Measurements from ENCODE around the gene PXMP4. TPM values are rescaled to one million over a fixed set of nuclear protein-coding genes. Genes with fewer than 3 reads are reported as not detected.
A peak's percentile ranks its signal among the peaks of the same experiment; 100 is the strongest.

PXMP4 gene
- total RNA-seq, 1 experiment from 2014 or later, result 7.5 TPM

- peak overlapping the region; percentile 26 for H3K27ac ChIP-seq (ENCODE audit: low read depth, low read length, poor library complexity, severe bottlenecking)
- peak; percentile 37 for DNase-seq (ENCODE audit: low spot score)
- intact Hi-C loops (cut with micrococcal nuclease; ENCODE audit: unreplicated experiment), result no loop called here
- H3K36me3 ChIP-seq (ENCODE audit: insufficient read depth, low read length, poor library complexity, severe bottlenecking), result no peaks in the 10 kb centered on the region
- ChIA-PET POLR2A (ENCODE audit: low non-redundant PET) (interaction anchor here (0.7 kb wide), 1 partner anchor 1083 kb away, joined by 3 read pairs; no protein-coding TSS in a partner anchor), CTCF (no interaction called here)
- peaks cover 27% of the 10 kb centered on the region for H3K4me1 ChIP-seq (ENCODE audit: insufficient read depth, low read length, poor library complexity, severe bottlenecking)
- peaks cover 20% of the 10 kb centered on the region for H3K9me3 ChIP-seq (ENCODE audit: low read depth, low read length, poor library complexity, severe bottlenecking)
- no peak overlapping the region for H3K4me3 ChIP-seq (ENCODE audit: low read depth, low read length, poor library complexity, severe bottlenecking)
- BruUV-seq (replicated peaks), result no TSS peak
- TF ChIP-seq EZH2 (IDR thresholded peaks at IDR 0.05; ENCODE audit: borderline replicate concordance, low read depth, low read length, poor library complexity, severe bottlenecking) (no peak), CTCF (conservative IDR thresholded peaks at IDR 0.05; ENCODE audit: low read depth, low read length) (no peak)
- no peaks in the 10 kb centered on the region for H3K27me3 ChIP-seq (replicated peaks; ENCODE audit: insufficient read depth, low read depth, low read length, poor library complexity)
Measured at GRCh38 chr20:33733654-33734576, 13.8 kb upstream of the PXMP4 start.

DNA sequence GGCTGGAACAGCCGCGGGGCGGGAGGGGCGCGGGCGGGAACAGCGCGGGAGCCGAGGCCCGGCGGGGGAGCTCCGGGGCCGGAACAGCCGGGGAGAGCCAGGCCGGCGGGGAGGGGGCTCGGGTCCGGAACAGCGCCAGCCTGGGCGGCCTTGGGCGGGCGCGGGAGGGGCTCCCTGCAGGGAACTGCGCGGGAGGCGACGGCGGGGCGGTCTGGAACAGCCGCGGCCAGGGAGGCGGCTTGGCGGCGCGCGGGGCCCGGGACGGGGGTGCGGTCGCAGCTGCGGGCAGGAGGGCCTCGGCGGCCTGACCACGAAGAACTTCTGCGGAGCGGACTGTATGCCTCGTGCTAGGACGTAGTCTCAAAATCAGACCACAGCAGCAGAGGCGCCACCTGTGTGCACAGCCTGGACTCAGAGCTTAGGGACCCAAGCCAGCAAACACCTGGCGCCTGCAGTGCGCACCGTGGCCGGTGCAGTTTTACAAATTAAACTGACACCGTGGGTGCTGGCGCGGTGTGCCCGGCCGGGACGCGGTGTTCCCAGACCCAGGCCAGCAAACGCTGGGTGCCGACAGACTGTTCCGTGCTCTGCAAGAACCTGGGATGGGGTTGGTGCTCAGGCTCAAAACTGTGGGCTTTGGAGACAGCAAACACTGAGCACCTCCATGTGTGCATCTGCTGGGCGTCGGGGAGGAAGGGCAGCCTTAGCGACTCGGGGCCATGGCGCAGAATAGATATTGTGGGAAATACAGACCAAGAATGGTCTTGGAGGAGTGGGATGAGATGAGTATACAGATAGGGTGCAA lies 12.3 kb upstream of the PXMP4 start:
- H3K4me1 ChIP-seq (ENCODE audit: insufficient read depth, low read length, poor library complexity, severe bottlenecking), result peaks cover 27% of the 10 kb centered on the region
- CTCF ChIA-PET, result interaction anchor here (1.1 kb wide), 1 partner anchor 60 kb away, joined by 3 read pairs; no protein-coding TSS in a partner anchor
- no peaks in the 10 kb centered on the region for H3K27me3 ChIP-seq (replicated peaks; ENCODE audit: insufficient read depth, low read depth, low read length, poor library complexity)
- peaks cover 15% of the 10 kb centered on the region for H3K9me3 ChIP-seq (ENCODE audit: low read depth, low read length, poor library complexity, severe bottlenecking)
- intact Hi-C loops (cut with micrococcal nuclease; ENCODE audit: unreplicated experiment), result no loop called here
- no TSS peak for BruUV-seq (replicated peaks)
- TF ChIP-seq CTCF (conservative IDR thresholded peaks at IDR 0.05; ENCODE audit: low read depth, low read length), result no peak
- POLR2A ChIA-PET (ENCODE audit: low non-redundant PET), result interaction anchor here (0.6 kb wide), 1 partner anchor 57 kb away, joined by 3 read pairs; no protein-coding TSS in a partner anchor
- peak overlapping the region; percentile 52 for H3K4me3 ChIP-seq (ENCODE audit: low read depth, low read length, poor library complexity, severe bottlenecking)
- no peaks in the 10 kb centered on the region for H3K36me3 ChIP-seq (ENCODE audit: insufficient read depth, low read length, poor library complexity, severe bottlenecking)
- DNase-seq (ENCODE audit: low spot score), result peak; percentile 41
- peak overlapping the region; percentile 81 for H3K27ac ChIP-seq (ENCODE audit: low read depth, low read length, poor library complexity, severe bottlenecking)

DNA sequence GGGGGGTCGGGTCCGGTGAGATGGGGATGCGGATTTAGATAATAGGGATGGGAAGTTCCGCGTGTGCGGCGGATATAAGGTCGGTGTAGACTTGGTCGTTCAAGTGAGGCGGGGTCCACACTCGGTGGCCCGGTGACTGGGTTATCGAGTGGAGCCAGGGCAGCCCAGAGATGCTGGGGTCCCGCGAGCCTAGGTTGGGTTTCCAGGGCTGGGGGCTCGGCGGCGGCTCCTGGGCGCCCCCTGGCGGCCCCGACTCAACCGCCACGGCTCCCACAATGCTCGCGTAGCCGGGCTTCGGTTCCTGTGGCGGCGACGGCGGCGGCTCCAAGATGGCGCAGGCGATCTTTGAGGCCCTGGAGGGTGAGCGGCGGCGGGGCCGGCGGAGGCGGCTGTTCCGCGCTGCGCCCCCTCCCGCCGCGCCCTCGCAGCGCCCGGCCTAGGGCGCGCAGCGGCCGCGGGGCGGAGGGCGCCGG lies 11.6 kb upstream of the PXMP4 start, which contains the start of gene ZNF341:
TSS of gene ZNF341 (plus strand) at position 304 of the 473 bp plus-strand sequence. CDS start at position 330, 26 bp downstream.
- Histone ChIP-seq H3K27me3 (replicated peaks; ENCODE audit: insufficient read depth, low read depth, low read length, poor library complexity) (no peaks in the 10 kb centered on the region), H3K27ac (ENCODE audit: low read depth, low read length, poor library complexity, severe bottlenecking) (peak within 1 kb of the TSS; percentile 81), H3K9me3 (ENCODE audit: low read depth, low read length, poor library complexity, severe bottlenecking) (peaks cover 11% of the 10 kb centered on the region), H3K4me1 (ENCODE audit: insufficient read depth, low read length, poor library complexity, severe bottlenecking) (peaks cover 27% of the 10 kb centered on the region), H3K36me3 (ENCODE audit: insufficient read depth, low read length, poor library complexity, severe bottlenecking) (no peaks in the 10 kb centered on the region), H3K4me3 (ENCODE audit: low read depth, low read length, poor library complexity, severe bottlenecking) (peak within 1 kb of the TSS; percentile 52)
- no TSS peak for BruUV-seq (replicated peaks)
- peak; percentile 86 for TF ChIP-seq CTCF (conservative IDR thresholded peaks at IDR 0.05; ENCODE audit: low read depth, low read length)
- no peak for TF ChIP-seq EZH2 (IDR thresholded peaks at IDR 0.05; ENCODE audit: borderline replicate concordance, low read depth, low read length, poor library complexity, severe bottlenecking)
- DNase-seq (ENCODE audit: low spot score), result peak; percentile 94
- ChIA-PET CTCF (interaction anchor here (1.1 kb wide), 1 partner anchor 59 kb away, joined by 3 read pairs; no protein-coding TSS in a partner anchor), POLR2A (ENCODE audit: low non-redundant PET) (interaction anchor here (0.6 kb wide), 1 partner anchor 57 kb away, joined by 3 read pairs; no protein-coding TSS in a partner anchor)
- intact Hi-C loops (cut with micrococcal nuclease; ENCODE audit: unreplicated experiment), result no loop called here

Data from A673 (cell line).